CD4-positive, alpha-beta T cell treated with Interleukin-4 for 1 hour (primary cell): ENCODE data around the gene TLR3.
"Not testable (repeated sequence)": the region's sequence is repeated elsewhere in the genome, so short reads cannot be mapped to it uniquely, and the experiment has no call there.

Source experiments
- DNase-seq, 2 donors: peaks; one replicate each; pipeline ENCODE4 v3.0.0-alpha.2; 2020 to 2022

Gene TLR3

DNA sequence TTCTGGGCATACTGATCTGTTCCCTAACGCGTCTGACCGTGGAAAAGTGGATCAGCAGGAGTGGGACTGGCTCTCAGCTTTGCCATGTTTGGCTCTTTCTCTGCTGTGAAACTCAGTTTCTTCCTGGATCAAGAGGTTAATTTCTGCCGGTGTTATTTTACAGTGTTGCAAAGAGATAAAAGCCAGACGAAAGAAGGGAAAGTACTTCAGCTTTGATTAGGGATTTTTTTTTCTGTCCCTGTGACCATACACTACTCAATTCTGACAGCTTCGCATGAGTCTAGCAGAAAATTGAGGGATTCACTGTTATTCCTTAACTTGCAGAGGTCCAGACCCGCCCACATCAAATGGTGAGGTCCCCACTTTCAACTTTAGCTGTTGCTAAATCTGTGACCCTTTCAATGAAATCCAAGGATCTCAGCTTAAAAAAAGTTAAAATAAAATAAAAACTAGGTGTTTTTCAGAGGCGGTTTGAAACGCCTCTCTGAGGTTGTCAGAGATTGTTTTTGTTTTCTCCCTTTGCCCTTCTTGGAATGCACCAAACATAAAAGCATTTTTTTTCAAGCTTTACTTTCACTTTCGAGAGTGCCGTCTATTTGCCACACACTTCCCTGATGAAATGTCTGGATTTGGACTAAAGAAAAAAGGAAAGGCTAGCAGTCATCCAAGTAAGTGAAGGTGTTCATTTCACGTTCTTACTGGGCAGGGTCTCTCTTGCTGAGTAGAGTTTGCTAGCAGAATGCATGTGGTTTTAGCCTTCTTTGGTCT, at the start of gene TLR3:
Gene TLR3 (plus strand): TSS at position 576 of the 768 bp plus-strand sequence. CDS start 7,464 bp downstream, outside the sequence.
- peak in 1 of 2 donors; percentile 47 for DNase-seq

DNA sequence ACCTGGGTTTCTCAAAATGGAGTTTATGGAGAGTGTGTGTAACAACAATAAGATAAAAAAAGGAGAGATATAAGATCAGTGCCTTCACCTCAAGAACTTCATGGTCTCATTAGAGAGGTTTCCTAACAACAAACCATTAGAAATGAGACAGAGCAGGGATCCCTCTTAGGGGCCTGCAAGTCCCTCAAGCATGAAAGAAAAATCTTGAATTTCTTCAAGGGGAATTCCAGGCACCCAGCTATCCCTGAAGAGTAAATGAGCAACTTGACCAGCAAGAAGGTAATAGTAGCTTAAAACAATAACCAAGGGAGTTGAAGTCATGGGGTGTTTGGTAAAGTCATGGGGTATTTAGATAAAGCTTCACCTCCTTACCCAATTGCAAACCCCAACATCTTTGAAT, 49.7 kb upstream of the TLR3 start:
- no peak for DNase-seq

- no peak for DNase-seq
Measured at GRCh38 chr4:186020106-186020792, 48.7 kb upstream of the TLR3 start.

DNA sequence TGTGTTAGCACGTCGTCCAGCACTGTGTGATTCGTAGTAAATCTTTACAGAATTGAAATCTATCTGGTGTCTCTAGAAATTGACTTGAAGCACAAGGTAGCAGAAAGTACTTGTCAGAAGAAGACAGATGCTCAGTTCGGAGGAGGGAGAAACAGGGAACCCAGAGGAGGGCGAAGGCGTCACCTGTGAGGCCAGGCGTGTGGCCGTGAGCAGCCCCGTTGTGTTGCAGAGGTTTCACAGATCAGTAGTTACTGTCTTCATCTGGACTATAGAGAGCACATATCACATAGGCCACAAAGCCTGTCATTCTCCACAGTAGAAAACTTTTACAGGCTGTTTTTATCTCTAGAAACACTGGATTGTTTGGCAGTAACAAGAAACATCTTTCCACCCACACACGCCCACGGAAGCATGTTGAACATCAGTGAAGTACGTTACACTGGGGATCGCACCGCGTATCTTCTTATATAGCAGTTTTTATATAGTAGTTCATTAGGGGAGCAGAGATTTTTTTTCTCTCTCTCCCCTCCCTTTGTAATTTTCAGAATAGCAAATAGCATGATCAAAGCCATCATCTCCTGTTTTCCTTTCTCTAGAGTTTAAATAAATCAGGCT, 48.1 kb upstream of the TLR3 start:
- DNase-seq = no peak

DNA sequence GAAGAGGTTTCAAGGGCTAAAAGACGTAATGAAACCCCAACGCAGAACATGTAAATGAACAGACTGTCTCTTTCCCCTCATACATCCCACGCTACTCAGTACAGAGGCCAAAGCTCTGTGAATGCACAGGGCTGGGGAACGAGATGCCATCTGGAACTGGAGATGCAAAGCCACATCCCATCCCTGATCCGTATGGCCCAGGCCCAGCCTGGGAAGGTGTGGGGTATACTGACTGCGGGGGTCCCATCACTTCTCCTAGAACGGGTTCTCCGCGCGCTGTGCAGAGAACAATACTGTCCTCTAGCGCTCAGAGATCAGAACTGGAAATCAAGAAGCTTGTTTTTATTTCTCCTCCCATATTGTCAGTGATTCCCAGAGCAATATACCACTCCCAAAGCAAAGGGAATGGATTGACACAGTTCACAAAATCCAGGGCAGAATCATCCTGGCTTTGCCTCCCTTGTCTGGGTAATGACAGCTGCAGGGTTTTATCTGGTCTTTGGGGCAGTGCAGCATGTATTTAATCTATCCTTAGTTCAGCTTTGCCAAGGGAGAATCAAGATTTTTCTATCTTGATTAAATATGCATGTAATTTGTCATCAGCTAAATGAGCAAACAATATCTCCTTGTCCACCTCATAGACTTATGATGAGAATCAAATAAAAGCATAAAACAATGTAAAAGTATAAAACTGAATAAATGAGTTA, 47.3 kb upstream of the TLR3 start:
- DNase-seq = no peak

GRCh38 chr4:186023975-186024374, 45.0 kb upstream of the TLR3 start:
- DNase-seq = no peak

DNA sequence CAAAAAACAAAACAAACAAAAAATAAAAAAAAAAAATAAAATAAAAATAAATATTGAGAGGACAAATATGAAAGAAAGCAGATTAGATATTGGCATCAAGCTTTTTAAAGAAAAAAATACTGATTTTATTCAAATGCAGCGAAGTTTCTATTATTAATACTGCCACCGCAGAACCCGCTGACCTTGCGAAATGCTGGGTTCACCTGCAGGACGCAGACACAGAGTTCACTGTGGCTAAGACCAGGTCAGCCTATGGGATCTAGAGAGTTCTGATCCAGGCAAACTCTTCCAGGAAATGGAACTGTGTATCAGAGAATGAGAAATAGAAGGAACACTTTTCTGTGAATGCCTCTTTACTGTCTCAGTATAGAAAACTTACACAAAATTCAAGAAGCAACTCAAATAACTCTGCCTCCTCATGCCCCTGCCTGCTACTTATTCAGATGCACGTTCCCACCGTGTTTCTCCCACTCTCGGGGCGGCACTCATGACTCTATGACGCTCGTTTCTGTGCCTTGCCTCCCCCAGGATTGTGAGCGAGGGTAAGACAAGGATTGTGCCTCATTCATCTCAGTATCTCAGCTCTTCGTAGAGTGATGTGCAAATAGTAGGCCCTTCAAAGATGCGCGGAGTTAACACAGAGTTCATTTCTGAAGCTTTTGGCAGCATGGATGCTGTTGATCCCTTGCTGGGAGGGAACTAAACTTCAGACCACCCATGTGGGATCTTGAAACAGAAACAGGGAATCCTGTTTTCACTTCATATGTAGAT, 44.1 kb upstream of the TLR3 start:
- DNase-seq = no peak

- no peak for DNase-seq
Measured at GRCh38 chr4:186025408-186025690, 43.6 kb upstream of the TLR3 start.

DNA sequence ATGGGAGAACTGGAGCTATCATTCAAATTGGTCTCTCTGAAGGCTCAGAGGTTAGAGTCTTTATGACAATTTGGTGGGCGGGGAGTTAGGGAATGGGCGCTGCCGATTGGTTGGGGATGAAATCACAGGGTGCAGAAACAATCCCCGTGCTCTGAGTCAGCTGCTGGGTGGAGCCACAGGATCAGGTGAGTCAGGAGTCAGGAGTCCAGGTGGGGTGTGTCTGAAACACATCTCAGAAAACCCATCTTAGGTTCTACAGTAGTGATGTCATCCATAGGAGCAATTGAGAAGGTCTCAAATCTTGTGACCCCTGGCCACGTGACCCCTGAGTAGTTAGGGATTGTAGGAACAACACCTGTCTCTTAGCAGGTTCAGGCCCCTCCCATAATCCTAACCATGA, 41.6 kb upstream of the TLR3 start:
- no peak for DNase-seq

DNA sequence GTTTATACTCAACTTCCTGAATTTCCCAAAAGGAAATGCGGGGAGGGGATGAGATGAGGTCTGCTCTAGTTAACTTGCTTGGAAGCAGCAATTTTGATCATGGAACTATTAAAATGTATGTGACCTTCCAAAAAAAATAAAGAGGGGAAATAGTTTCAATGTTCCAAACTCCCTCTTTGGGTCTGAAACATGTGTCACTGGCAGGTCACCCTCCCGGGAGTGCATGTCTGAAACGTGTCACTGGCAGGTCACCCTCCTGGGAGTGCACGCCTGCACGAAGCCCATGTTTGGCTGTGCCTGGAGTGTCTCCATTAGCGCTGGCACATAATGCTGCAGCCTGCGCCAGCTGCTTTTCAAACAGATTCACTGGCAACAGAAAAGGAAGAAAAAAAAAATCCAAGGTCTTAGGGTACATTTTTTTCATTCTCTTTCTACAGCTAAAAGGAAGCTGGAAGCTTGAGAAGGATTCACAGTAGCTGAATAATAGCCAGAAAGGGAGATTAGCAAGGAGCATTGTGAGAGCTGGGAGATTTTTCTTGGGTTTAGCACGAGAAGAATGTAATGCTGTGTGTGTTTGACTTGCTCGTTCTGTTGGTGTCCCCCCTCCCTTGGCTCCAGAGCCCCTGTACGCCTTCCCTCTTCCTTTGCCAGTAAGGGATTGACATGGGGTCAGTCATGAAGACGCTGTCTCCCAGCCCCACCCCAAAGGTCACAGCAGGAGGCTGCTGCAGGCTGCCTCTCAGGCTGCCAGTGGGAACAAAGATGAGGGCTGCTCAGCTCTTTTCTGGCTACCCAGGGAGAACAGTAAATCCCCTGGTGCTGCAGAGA, 39.2 kb upstream of the TLR3 start:
- no peak for DNase-seq

- no peak for DNase-seq
Measured at GRCh38 chr4:186030399-186030775, 38.6 kb upstream of the TLR3 start.

GRCh38 chr4:186030795-186031194, 38.2 kb upstream of the TLR3 start:
- no peak for DNase-seq

DNA sequence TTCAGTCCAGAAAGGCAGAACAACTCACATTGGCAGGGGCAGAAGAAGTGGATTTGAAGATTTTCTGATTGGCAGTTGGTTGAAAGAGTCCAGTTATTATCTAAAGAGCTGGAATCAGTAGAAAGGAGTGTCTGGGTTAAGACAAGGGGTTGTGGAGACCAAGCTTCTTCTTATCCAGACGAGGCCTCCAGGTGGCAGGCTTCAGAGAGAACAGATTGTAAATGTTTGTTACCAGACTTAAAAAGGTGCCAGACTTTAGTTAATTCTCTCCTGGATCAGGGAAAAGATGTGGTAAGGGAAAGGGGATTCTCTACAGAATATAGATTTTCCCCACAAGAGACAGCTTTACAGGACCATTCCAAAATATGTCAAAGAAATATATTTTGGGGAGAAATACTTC, 36.7 kb upstream of the TLR3 start:
- no peak for DNase-seq

- DNase-seq = no peak
Measured at GRCh38 chr4:186033027-186033426, 35.9 kb upstream of the TLR3 start.

DNA sequence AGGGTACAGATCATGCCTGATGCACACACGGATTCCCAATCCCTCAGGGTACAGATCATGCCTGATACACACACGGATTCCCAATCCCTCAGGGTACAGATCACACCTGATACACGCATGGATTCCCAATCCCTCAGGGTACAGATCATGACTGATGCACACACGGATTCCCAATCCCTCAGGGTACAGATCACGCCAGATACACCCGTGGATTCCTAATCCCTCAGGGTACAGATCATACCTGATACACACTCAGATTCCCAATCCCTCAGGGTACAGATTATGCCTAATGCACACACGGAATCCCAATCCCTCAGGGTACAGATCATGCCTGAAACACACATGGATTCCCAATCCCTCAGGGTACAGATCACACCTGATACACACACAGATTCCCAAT, 34.3 kb upstream of the TLR3 start:
- not testable (repeated sequence) for DNase-seq

- DNase-seq = no peak
Measured at GRCh38 chr4:186036976-186037581, 31.9 kb upstream of the TLR3 start.

DNA sequence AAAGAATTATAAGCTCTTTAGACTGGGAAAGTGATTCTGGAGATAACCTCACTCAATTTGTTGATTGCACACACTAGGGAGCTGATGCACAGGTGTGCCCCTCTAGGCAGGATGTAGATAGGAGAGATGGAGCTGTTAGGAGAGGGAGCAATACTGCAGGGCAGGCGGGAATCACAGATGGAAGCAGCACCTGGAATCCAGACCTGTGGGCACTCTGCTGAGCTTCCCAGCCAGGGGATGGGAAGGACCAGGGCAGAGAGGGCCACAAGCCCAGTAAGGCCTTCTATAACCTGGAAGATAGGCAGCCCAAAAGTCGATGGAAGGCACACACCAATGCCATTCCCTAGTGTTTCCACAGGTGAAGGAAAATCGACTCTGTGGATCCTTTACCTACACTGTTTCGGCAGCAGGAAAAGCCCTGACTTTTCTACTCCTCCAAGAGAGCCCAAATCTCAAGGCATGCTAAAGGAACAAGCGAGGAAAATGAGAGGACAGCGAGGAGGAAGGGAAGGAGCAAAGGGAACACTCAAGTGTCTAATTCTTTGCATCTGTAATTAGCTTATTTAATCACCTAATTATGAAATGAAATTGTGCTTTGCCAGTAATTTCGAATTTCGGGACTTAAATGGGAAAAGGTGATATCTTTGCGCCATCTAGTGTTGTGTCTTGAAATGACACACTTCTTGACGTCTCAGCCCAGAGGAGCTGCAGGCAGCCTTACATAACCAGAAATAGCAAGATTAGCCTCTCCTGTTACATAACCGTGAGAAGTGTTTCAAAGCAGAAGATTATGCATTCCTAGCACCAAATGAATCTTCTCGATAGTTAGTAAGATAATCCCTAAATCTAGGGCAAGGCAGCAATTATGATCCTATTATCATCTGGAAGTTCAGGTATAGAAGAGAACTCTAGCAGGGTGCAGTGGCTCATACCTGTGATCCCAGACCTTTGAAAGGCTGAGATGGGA, 31.0 kb upstream of the TLR3 start:
- DNase-seq = peak; percentile 38 to 54

GRCh38 chr4:186039697-186040096, 29.3 kb upstream of the TLR3 start:
- DNase-seq = no peak

DNA sequence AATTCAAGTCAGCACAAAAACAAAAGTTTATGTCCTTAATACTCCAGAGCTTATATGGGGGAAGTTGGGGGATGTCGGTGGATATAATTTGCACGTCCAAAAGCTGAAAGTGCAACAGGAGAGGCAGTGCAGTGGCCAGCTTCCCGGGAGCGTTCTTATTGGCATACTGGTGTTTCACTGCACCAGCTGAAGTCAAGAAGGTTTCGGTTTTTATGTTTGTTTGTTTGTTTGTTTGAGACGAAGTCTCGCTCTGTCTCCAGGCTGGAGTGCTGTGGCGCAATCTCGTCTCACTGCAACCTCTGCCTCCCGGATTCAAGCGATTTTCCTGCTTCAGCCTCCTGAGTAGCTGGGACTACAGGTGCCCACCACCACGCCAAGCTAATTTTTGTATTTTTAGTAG, 28.6 kb upstream of the TLR3 start:
- DNase-seq = no peak

DNA sequence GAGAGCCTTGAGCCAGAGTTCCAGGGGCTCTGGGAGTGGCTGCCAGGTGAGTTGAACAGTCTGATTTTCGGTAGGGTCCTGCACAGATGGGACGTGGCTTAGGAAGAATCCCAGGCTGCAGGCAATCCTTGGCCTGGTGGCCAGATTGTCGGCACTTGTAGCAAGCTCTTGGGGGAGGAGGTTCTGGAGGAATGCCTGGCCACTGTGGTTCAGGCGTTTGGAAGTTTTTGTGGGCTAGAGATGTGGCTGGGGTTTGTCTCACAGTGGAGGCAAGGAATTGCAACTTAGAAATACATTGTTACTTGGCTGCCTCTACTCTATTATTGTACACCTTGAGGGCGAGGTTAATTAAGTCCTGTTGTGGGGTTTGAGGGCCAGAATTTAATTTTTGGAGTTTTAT, 21.5 kb upstream of the TLR3 start:
- DNase-seq = not testable (repeated sequence)
